PFSK-1 (cell line): ENCODE measurements around the gene LMF2.

Experiments used
- POLR2AphosphoS5 ChIP-seq: IDR thresholded peaks from 2 replicates; pipeline ENCODE4 v1.6.1; 2012; ENCODE audit warnings: low read depth, mild to moderate bottlenecking, control low read depth, low read length, moderate library complexity
- REST ChIP-seq, 2 experiments: IDR thresholded peaks; 2 replicates each; pipeline versions ENCODE4 v1.6.1 to v1.8.0; 2011 to 2012; ENCODE audit warnings: low read depth in 2 of 2, low read length in 2 of 2, control low read depth in 1 of 2, inconsistent platforms in 1 of 2, mild to moderate bottlenecking in 1 of 2, moderate library complexity in 1 of 2; ENCODE audit not compliant: insufficient read depth in 1 of 2

- TF ChIP-seq REST (IDR thresholded peaks at IDR 0.05; ENCODE audit: insufficient read depth in 1 of 2, low read depth in 2 of 2, low read length in 2 of 2), result no peak
- no peak for TF ChIP-seq POLR2AphosphoS5
Observed at GRCh38 chr22:50544746-50545253, 37.3 kb upstream of the LMF2 start.
